Measurements from ENCODE around the gene CHRNE.

DNA sequence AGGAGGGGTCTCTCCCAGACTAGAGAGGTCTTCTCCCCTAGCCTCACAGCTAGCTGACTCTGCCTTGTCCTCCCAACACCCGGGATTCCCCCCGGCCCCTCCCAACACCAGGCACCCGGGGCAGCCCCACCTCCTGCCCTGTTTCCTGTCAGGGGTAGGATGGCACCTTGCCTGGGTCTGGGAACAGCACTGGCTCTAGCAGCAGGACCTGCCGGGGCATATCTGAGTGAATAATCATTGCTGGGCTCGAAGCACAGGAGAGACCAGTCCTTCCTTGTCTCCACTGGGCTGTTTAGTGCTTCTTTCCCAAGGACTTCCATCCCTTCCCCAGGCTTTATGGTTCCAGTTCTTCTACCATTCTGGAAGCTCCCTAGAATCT is 44.0 kb downstream of the CHRNE start:
- TF ChIP-seq POLR2A (IDR thresholded peaks at IDR 0.05; ENCODE audit: low read depth, low read length) (no peak), TAF1 (IDR thresholded peaks at IDR 0.05; ENCODE audit: borderline replicate concordance, low read depth, low read length) (no peak)
